Transverse colon (tissue), 3 donors: ENCODE results near the gene DLG2.

Source experiments
- CTCF ChIP-seq, 5 experiments: fragments of 200-600 bp in 3 of 5; fragments of 450-650 bp in 2 of 5; sonication (generic) in 3 of 5; IDR thresholded peaks; 1 replicate in 2 of 5; 2 replicates in 3 of 5; pipeline ENCODE4 v1.5.1; 2016 to 2017; ENCODE audit warnings: antibody characterized with exemption in 5 of 5, inconsistent platforms in 3 of 5, mild to moderate bottlenecking in 2 of 5, moderate library complexity in 1 of 5
- POLR2A ChIP-seq: fragments of 450-650 bp; IDR thresholded peaks from one replicate; pipeline ENCODE4 v1.6.1; 2016; ENCODE audit warnings: antibody characterized with exemption, mild to moderate bottlenecking, moderate library complexity

GRCh38 chr11:83709434-83709833, 1917.7 kb downstream of the DLG2 start:
- no peak for TF ChIP-seq CTCF (IDR thresholded peaks at IDR 0.05)
- TF ChIP-seq POLR2A = no peak
